Heart right ventricle (tissue), 16 donors: Measurements from ENCODE around the gene ALPK3. TPM values are rescaled to one million over a fixed set of nuclear protein-coding genes. Genes with fewer than 3 reads are reported as not detected.

Experiments
- ATAC-seq, 8 donors: fragments of 200-7000 bp; cut with Tn5 transposase; one replicate each; pipeline ENCODE4 v1.9.1; 2020; ENCODE audit warnings: mild to moderate bottlenecking in 8 of 8, moderate library complexity in 8 of 8, moderate number of reproducible peaks in 1 of 8
- DNase-seq, 2 donors: peaks; one replicate each; pipeline ENCODE4 v3.0.0-alpha.2; 2020
- H3K27ac ChIP-seq, 10 donors: fragments of 200-600 bp; sonication (generic) in 2 of 10; one replicate each; pipeline versions ENCODE4 v1.5.0 to v1.8.0; 2020 to 2022; ENCODE audit warnings: mild to moderate bottlenecking in 3 of 10
- H3K27me3 ChIP-seq, 7 donors: fragments of 200-600 bp; one replicate each; pipeline ENCODE4 v1.8.0; 2021 to 2022; ENCODE audit warnings: mild to moderate bottlenecking in 2 of 7
- H3K36me3 ChIP-seq, 9 donors: fragments of 200-600 bp; sonication (generic) in 1 of 9; one replicate each; pipeline versions ENCODE4 v1.5.0 to v1.8.0; 2020 to 2022; ENCODE audit warnings: mild to moderate bottlenecking in 2 of 9
- H3K4me1 ChIP-seq, 9 donors: fragments of 200-600 bp; sonication (generic) in 1 of 9; one replicate each; pipeline versions ENCODE4 v1.5.0 to v1.8.0; 2020 to 2022; ENCODE audit warnings: mild to moderate bottlenecking in 4 of 9
- H3K4me3 ChIP-seq, 10 donors: fragments of 200-600 bp; sonication (generic) in 2 of 10; one replicate each; pipeline versions ENCODE4 v1.5.0 to v1.8.0; 2020 to 2022; ENCODE audit warnings: mild to moderate bottlenecking in 7 of 10, moderate library complexity in 2 of 10
- H3K9me3 ChIP-seq, 11 donors: fragments of 200-600 bp in 10 of 11; sonication (generic) in 2 of 11; one replicate each; pipeline versions ENCODE4 v1.5.0 to v1.8.0; 2013 to 2022; ENCODE audit warnings: mild to moderate bottlenecking in 2 of 11, control low read depth in 1 of 11, moderate library complexity in 1 of 11
- WGBS, 2 donors: extraction: QIAGEN DNeasy Blood & Tissue Kit; methylation state at CpG; one replicate each; pipeline ENCODE4 v1.1.7; 2013; ENCODE audit warnings: inconsistent platforms in 1 of 2; 5-methylcytosine and 5-hydroxymethylcytosine counted together
- intact Hi-C, 10 donors: fragments of 100-400 bp; cut with DNase I; formaldehyde crosslinking; loops; one replicate each; pipeline versions ENCODE4 v1.11.1 to v1.14.2; 2022
- polyA plus RNA-seq, 2 donors: library from polyadenylated mRNA; stranded (reverse); fragments of 200-250 nt; gene quantifications; one replicate each; pipeline ENCODE4 v1.2.3, GENCODE V29; 2013
- total RNA-seq, 10 donors: library from RNA; stranded (reverse); fragmentation: NEBNext Ultra II Directional in 3 of 10; extraction: Animal tissue kit (Norgen Biotek cat#: 25700) in 3 of 10; gene quantifications; one replicate each; pipeline versions ENCODE4 v1.2.1 to v1.2.4, GENCODE V29; 2021 to 2023
- TF ChIP-seq, protein P1 (sequence below), 9 donors: fragments of 200-600 bp; sonication (generic) in 2 of 9; IDR thresholded peaks; one replicate each; pipeline versions ENCODE4 v1.5.0 to v1.8.0; 2021 to 2022; ENCODE audit warnings: antibody characterized with exemption in 9 of 9, mild to moderate bottlenecking in 5 of 9, moderate library complexity in 1 of 9
- donor health status: Arrhythmogenic right ventricular cardiomyopathy.
- donor health status: ischemic (EF 13 %, LVEDD 7.1; RV severe dilation, severe dysfunction).
- donor health status: healthy with polysubstance abuse.
- donor health status: DM: no; HTN: yes; CAD: no.
- donor health status: DM: no; HTN: no; CAD: no.
- donor health status: ischemic (EF 25% LVEDD 6.9; RV normal size, moderate dysfunction).
- donor health status: ischemic (EF 25% LVEDD 5.7; RV mildly dilated, moderate dysfunction).
- donor health status: healthy.
- donor health status: DM: yes; HTN: yes; CAD: no.
- donor health status: Ischemic cardiomyopathy.
- donor health status: ischemic (EF 35%, LVEDD 5.7; RV mildly dilated, moderate dysfunction).
- donor health status: nonischemic (EF 11% LVEDD 7.7; RV severe dilation, severe dysfunction).
- donor health status: DM: yes; HTN: yes; CAD: no.
- donor health status: PGD.
- donor health status: ischemic (EF 29% LVEDD 5.4; RV normal size, mild dysfunction).
- donor health status: nonischemic (EF 23%, LVEDD 6.1; RV moderate dilation, normal function).

ALPK3 gene
- total and polyA plus RNA-seq, 12 donors = 35.1 to 268 (median 162) TPM

DNA sequence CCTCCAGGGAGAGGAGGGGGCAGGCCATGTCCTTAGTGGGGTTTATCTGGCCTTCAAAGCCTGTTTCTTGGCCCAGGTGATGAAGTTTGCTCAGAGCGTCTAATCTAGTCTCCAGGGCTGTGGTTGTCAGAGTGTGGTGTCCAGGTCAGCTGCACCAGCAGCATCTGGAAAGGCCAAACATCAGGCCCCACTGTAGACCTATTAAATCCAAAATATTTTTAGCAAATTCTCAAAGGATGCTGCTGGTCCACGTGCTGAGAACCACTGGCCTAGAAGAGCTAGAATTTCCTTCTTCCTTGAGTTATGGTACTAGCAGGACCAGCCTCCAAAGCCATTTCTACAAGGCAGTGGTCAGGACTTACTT, 96.2 kb downstream of the ALPK3 start:
- TF ChIP-seq, protein P1, sequence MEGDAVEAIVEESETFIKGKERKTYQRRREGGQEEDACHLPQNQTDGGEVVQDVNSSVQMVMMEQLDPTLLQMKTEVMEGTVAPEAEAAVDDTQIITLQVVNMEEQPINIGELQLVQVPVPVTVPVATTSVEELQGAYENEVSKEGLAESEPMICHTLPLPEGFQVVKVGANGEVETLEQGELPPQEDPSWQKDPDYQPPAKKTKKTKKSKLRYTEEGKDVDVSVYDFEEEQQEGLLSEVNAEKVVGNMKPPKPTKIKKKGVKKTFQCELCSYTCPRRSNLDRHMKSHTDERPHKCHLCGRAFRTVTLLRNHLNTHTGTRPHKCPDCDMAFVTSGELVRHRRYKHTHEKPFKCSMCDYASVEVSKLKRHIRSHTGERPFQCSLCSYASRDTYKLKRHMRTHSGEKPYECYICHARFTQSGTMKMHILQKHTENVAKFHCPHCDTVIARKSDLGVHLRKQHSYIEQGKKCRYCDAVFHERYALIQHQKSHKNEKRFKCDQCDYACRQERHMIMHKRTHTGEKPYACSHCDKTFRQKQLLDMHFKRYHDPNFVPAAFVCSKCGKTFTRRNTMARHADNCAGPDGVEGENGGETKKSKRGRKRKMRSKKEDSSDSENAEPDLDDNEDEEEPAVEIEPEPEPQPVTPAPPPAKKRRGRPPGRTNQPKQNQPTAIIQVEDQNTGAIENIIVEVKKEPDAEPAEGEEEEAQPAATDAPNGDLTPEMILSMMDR (IDR thresholded peaks at IDR 0.05) = no peak
- H3K4me3 ChIP-seq = no peak overlapping the region
- peak overlapping the region; percentile 36 to 91 (median 88) for H3K27ac ChIP-seq
- intact Hi-C loops = loop anchor here in 2 of 10 donors (5.0 to 10.0 kb wide), 4 partner anchors 51 to 259 kb away; partner anchors contain the start of genes NMB (in 1 of the 2) and WDR73 (in 1 of the 2)
- ATAC-seq (peak in 2 of 8 donors; percentile 5 to 22), DNase-seq (no peak)
- no peaks in the 10 kb centered on the region for H3K36me3 ChIP-seq
- H3K27me3 ChIP-seq = no peaks in the 10 kb centered on the region
- no peaks in the 10 kb centered on the region for H3K9me3 ChIP-seq
- H3K4me1 ChIP-seq = peaks cover 36 to 87% (median 61%) of the 10 kb centered on the region in 9 donors
- WGBS, 2 donors = 52 to 61% methylated on average over 2 of the region's 2 CpGs

DNA sequence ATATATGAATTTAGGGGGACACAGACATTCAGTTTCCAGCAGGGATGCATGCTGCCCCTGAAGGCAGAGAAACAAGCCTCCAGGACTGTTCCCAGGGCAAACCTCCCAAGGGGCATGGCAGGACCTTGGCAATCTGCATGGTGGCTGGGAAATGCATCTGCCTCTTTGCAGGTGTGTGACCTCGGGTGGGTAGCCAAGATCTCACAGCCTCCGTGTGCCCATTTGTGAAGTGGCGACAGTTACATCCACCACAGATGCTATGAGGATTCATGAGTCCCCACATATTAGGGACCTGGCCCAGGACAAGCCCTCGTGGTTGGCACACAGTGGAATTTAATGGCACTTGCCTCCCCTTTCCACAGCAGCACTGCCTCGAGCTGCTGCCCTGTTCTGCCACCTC, 97.2 kb downstream of the ALPK3 start:
- Histone ChIP-seq H3K4me1 (peaks cover 32 to 77% (median 57%) of the 10 kb centered on the region in 9 donors), H3K27ac (peak overlapping the region; percentile 77 to 91 (median 88)), H3K9me3 (no peaks in the 10 kb centered on the region), H3K27me3 (no peaks in the 10 kb centered on the region), H3K36me3 (no peaks in the 10 kb centered on the region), H3K4me3 (no peak overlapping the region)
- DNase-seq (no peak), ATAC-seq (peak in 1 of 8 donors; percentile 0)
- WGBS, 2 donors = 62 to 66% methylated on average over 5 of the region's 5 CpGs
- intact Hi-C loops = loop anchor here in 2 of 10 donors (5.0 to 10.0 kb wide), 4 partner anchors 52 to 260 kb away; partner anchors contain the start of genes NMB (in 1 of the 2) and WDR73 (in 1 of the 2)
- TF ChIP-seq, protein P1 (IDR thresholded peaks at IDR 0.05) = no peak

DNA sequence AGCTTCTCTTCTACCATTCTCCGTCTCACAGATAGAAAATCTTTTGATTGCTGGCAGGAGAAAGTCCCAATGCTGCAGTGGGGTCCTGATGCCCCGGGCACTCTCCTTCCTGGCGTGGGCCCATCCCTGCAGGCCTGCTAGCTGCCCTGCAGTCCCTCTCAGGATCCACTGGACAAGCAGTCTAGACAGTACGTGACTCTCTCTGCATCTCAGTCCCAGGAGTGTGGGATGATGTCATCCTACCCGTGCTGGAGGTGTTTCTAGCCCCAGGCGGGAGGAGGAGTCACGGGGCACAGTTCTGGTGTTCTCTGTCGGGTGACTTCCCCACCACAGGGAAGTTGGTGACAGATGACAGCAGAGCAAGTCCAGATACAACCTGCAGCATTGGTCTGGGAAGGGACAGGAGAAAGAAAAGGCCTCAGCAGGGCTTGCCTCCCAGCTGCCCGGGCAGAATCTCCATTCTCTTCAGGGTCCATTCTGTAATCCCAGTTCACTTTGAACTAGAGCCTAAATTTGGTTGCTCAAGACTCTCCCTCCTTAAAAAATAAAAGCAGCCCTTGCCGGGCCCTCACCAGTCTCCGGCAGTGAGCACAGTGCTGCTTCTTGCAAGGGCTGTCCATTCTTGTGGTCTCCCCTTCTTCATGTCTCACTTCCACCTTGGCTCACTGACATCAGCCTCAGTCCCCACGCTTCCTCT, 97.9 kb downstream of the ALPK3 start:
- WGBS, 2 donors = 18 to 25% methylated on average over 12 of the region's 12 CpGs
- Histone ChIP-seq H3K27me3 (no peaks in the 10 kb centered on the region), H3K36me3 (no peaks in the 10 kb centered on the region), H3K9me3 (no peaks in the 10 kb centered on the region), H3K27ac (peak overlapping the region; percentile 77 to 91 (median 88)), H3K4me3 (no peak overlapping the region), H3K4me1 (peaks cover 32 to 70% (median 53%) of the 10 kb centered on the region in 9 donors)
- intact Hi-C loops = loop anchor here in 3 of 10 donors (5.0 to 10.0 kb wide), 5 partner anchors 53 to 260 kb away; partner anchors contain the start of genes NMB (in 1 of the 3) and WDR73 (in 1 of the 3)
- DNase-seq (peak; percentile 75 to 90), ATAC-seq (peak; percentile 53 to 88 (median 81))
- TF ChIP-seq, protein P1 (IDR thresholded peaks at IDR 0.05) = no peak

DNA sequence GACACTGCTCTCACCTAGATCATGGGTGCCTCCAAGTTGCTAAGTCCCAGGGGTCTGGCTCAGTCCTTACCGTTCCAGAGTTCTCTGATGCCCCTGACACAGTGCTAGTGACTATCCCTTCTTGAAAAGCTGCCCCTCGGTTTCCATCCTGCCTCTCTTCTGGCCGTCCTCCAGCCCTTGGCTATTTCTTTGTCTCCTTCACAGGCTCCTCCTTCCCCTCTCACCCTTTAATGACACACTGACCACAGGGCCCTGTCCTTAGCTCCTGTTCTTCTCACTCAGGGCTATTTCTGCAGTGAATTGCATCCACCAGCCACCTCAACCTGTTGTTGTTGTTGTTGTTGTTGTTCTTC, 98.4 kb downstream of the ALPK3 start:
- intact Hi-C loops = loop anchor here in 3 of 10 donors (5.0 to 10.0 kb wide), 3 partner anchors 83 to 261 kb away; partner anchors contain the start of genes NMB (in 1 of the 3) and WDR73 (in 1 of the 3)
- TF ChIP-seq, protein P1 (IDR thresholded peaks at IDR 0.05) = no peak
- Histone ChIP-seq H3K4me1 (peaks cover 32 to 65% (median 53%) of the 10 kb centered on the region in 9 donors), H3K27ac (peak overlapping the region; percentile 77 to 91 (median 88)), H3K36me3 (no peaks in the 10 kb centered on the region), H3K9me3 (no peaks in the 10 kb centered on the region), H3K27me3 (no peaks in the 10 kb centered on the region), H3K4me3 (no peak overlapping the region)
- DNase-seq = peak in 1 of 2 donors; percentile 27
- peak in 1 of 8 donors; percentile 0 for ATAC-seq
- WGBS, 2 donors = 20 to 39% methylated on average over 3 of the region's 3 CpGs
